ENCODE results near the gene EML6. TPM values are rescaled to one million over a fixed set of nuclear protein-coding genes. Genes with fewer than 3 reads are reported as not detected.

EML6 gene
- polyA plus RNA-seq, 1 of the 3 experiments (the other 2 are of a cell fraction) = 1.1 TPM

GRCh38 chr2:54941248-54941984 is 218.0 kb downstream of the EML6 start:
- Histone ChIP-seq H3K27me3 (ENCODE audit: insufficient read depth) (no peaks in the 10 kb centered on the region), H3K9ac (no peak overlapping the region), H3K27ac (ENCODE audit: low read depth in 2 of 2, low read length in 1 of 2) (no peak overlapping the region), H3K4me2 (no peak overlapping the region), H3K4me3 (ENCODE audit: low read depth in 2 of 2, low read length in 1 of 2) (no peak overlapping the region), H3K79me2 (ENCODE audit: insufficient read depth) (no peaks in the 10 kb centered on the region), H3K9me2 (no peaks in the 10 kb centered on the region), H2AFZ (ENCODE audit: low read depth) (no peak overlapping the region), H3F3A (replicated peaks; ENCODE audit: insufficient read depth) (no peaks in the 10 kb centered on the region), H3K36me3 (replicated peaks in 1 of 2; ENCODE audit: control insufficient read depth in 1 of 2, insufficient read depth in 2 of 2, low read length in 1 of 2) (no peaks in the 10 kb centered on the region), H3K9me3 (no peaks in the 10 kb centered on the region), H4K20me1 (ENCODE audit: insufficient read depth) (no peaks in the 10 kb centered on the region), H3K4me1 (ENCODE audit: control insufficient read depth in 1 of 2, insufficient read depth in 2 of 2, low read depth in 1 of 2, low read length in 1 of 2) (peaks cover 0 to 3% of the 10 kb centered on the region in 2 experiments; a peak in 1 of 4 replicates)
- ChIA-PET POLR2A (no interaction called here), CTCF (interaction anchor here (1.0 to 1.5 kb wide), 5 partner anchors 13 to 228 kb away, joined by 3 to 4 read pairs (median 3); no protein-coding TSS in a partner anchor)
- no peak for DNase-seq
- 89% methylated on average over 15 of the region's 15 CpGs for WGBS (ENCODE audit: low lambda C conversion rate)
- TF ChIP-seq FOXM1 (IDR thresholded peaks at IDR 0.05; ENCODE audit: low read depth) (no peak), SIN3A (IDR thresholded peaks at IDR 0.05; ENCODE audit: borderline replicate concordance, low read depth, low read length) (no peak)

- no peak overlapping the region for H2AFZ ChIP-seq (ENCODE audit: low read depth)
- no peaks in the 10 kb centered on the region for H3K9me2 ChIP-seq
- no peak overlapping the region for H3K4me3 ChIP-seq (ENCODE audit: low read depth in 2 of 2, low read length in 1 of 2)
- DNase-seq = no peak
- H3K4me2 ChIP-seq = no peak overlapping the region
- ChIA-PET POLR2A (no interaction called here), CTCF (interaction anchor here (1.0 to 1.5 kb wide), 6 partner anchors 14 to 233 kb away, joined by 3 to 4 read pairs (median 3); no protein-coding TSS in a partner anchor)
- H3F3A ChIP-seq (replicated peaks; ENCODE audit: insufficient read depth) = no peaks in the 10 kb centered on the region
- 87% methylated on average over 5 of the region's 5 CpGs for WGBS (ENCODE audit: low lambda C conversion rate)
- H3K36me3 ChIP-seq (replicated peaks in 1 of 2; ENCODE audit: control insufficient read depth in 1 of 2, insufficient read depth in 2 of 2, low read length in 1 of 2) = no peaks in the 10 kb centered on the region
- H3K27ac ChIP-seq (ENCODE audit: low read depth in 2 of 2, low read length in 1 of 2) = no peak overlapping the region
- TF ChIP-seq NRF1 (IDR thresholded peaks at IDR 0.05; ENCODE audit: low read depth, low read length) (no peak), CHD2 (IDR thresholded peaks at IDR 0.05; ENCODE audit: low read length, partially characterized antibody) (no peak), POLR2AphosphoS5 (IDR thresholded peaks at IDR 0.05; ENCODE audit: low read depth, low read length) (no peak), MAX (IDR thresholded peaks at IDR 0.05; ENCODE audit: low read depth) (no peak), GATA2 (CRISPR knock-in tag; IDR thresholded peaks at IDR 0.05) (no peak), ZBTB33 (IDR thresholded peaks at IDR 0.05; ENCODE audit: borderline replicate concordance, low read depth) (no peak), TCF12 (IDR thresholded peaks at IDR 0.05) (no peak), FOXJ3 (CRISPR knock-in tag; IDR thresholded peaks at IDR 0.05) (no peak), SMC3 (IDR thresholded peaks at IDR 0.05; ENCODE audit: low read depth, low read length) (no peak), EP300 (IDR thresholded peaks at IDR 0.05; ENCODE audit: borderline replicate concordance in 1 of 2, low read depth in 1 of 2, low read length in 1 of 2) (no peak), RXRA (IDR thresholded peaks at IDR 0.05; ENCODE audit: borderline replicate concordance, low read depth) (no peak), GABPA (IDR thresholded peaks at IDR 0.05; ENCODE audit: low read depth) (no peak), PBX3 (IDR thresholded peaks at IDR 0.05) (no peak), RCOR1 (IDR thresholded peaks at IDR 0.05; ENCODE audit: low read length) (no peak), MEF2A (IDR thresholded peaks at IDR 0.05; ENCODE audit: borderline replicate concordance, low read depth) (no peak)
- no peaks in the 10 kb centered on the region for H4K20me1 ChIP-seq (ENCODE audit: insufficient read depth)
- H3K9ac ChIP-seq = no peak overlapping the region
- no peaks in the 10 kb centered on the region for H3K9me3 ChIP-seq
- peaks cover 0 to 3% of the 10 kb centered on the region in 2 experiments; a peak in 1 of 4 replicates for H3K4me1 ChIP-seq (ENCODE audit: control insufficient read depth in 1 of 2, insufficient read depth in 2 of 2, low read depth in 1 of 2, low read length in 1 of 2)
- H3K27me3 ChIP-seq (ENCODE audit: insufficient read depth) = no peaks in the 10 kb centered on the region
- H3K79me2 ChIP-seq (ENCODE audit: insufficient read depth) = no peaks in the 10 kb centered on the region
These were observed 218.9 kb downstream of the EML6 start for GRCh38 chr2:54942373-54942772.

All from SK-N-SH (cell line).